ENCODE measurements around the gene SUGCT. TPM values are rescaled to one million over a fixed set of nuclear protein-coding genes. Genes with fewer than 3 reads are reported as not detected.

Gene SUGCT
- total RNA-seq, 3 donors from 2014 or later (not counting 1 experiment from before 2014, with no cell fraction given) = 0.40 to 0.59 TPM; not detected in 1

GRCh38 chr7:40571796-40572195, 437.0 kb downstream of the SUGCT start:
- H3K4me1 ChIP-seq (ENCODE audit: control insufficient read depth, insufficient read depth, low read length) = no peaks in the 10 kb centered on the region
- Mint-ChIP-seq H3K4me3 (no peak overlapping the region), H3K27ac (no peak overlapping the region), H3K9me3 (no peaks in the 10 kb centered on the region), H3K36me3 (no peaks in the 10 kb centered on the region), H3K4me1 (no peaks in the 10 kb centered on the region), H3K27me3 (ENCODE audit: low read depth in 2 of 2) (no peaks in the 10 kb centered on the region)
- no peaks in the 10 kb centered on the region for H3K27me3 ChIP-seq (ENCODE audit: control insufficient read depth, insufficient read depth, low read length)
- 78% methylated on average over 5 of the region's 5 CpGs for WGBS (ENCODE audit: insufficient coverage)
- H3K36me3 ChIP-seq (ENCODE audit: control insufficient read depth, insufficient read depth, low read length) = no peaks in the 10 kb centered on the region
- no peak overlapping the region for H3K4me3 ChIP-seq (ENCODE audit: low read length)
- intact Hi-C loops (cut with micrococcal nuclease) = no loop called here
- ATAC-seq (no peak), DNase-seq (no peak)
- no peak for TF ChIP-seq CTCF (IDR thresholded peaks at IDR 0.05)
- no peaks in the 10 kb centered on the region for H3K9me3 ChIP-seq (ENCODE audit: control insufficient read depth, insufficient read depth, low read length)
- no peak overlapping the region for H3K27ac ChIP-seq (ENCODE audit: low read length)

GRCh38 chr7:40572810-40573465, 438.1 kb downstream of the SUGCT start:
- no peak overlapping the region for H3K27ac ChIP-seq (ENCODE audit: low read length)
- no peak overlapping the region for H3K27ac Mint-ChIP-seq
- H3K4me3 Mint-ChIP-seq = no peak overlapping the region
- H3K36me3 Mint-ChIP-seq = no peaks in the 10 kb centered on the region
- ATAC-seq = no peak
- no peaks in the 10 kb centered on the region for H3K9me3 Mint-ChIP-seq
- H3K27me3 ChIP-seq (ENCODE audit: control insufficient read depth, insufficient read depth, low read length) = no peaks in the 10 kb centered on the region
- WGBS (ENCODE audit: insufficient coverage) = 90% methylated on average over 8 of the region's 8 CpGs
- peaks cover 1% of the 10 kb centered on the region for H3K9me3 ChIP-seq (ENCODE audit: control insufficient read depth, insufficient read depth, low read length)
- no peaks in the 10 kb centered on the region for H3K27me3 Mint-ChIP-seq (ENCODE audit: low read depth in 2 of 2)
- H3K4me3 ChIP-seq (ENCODE audit: low read length) = no peak overlapping the region
- H3K4me1 ChIP-seq (ENCODE audit: control insufficient read depth, insufficient read depth, low read length) = no peaks in the 10 kb centered on the region
- H3K36me3 ChIP-seq (ENCODE audit: control insufficient read depth, insufficient read depth, low read length) = no peaks in the 10 kb centered on the region
- no peak for TF ChIP-seq CTCF (IDR thresholded peaks at IDR 0.05)
- intact Hi-C loops (cut with micrococcal nuclease) = no loop called here
- no peaks in the 10 kb centered on the region for H3K4me1 Mint-ChIP-seq
- DNase-seq = no peak

GRCh38 chr7:40579401-40579800, 444.6 kb downstream of the SUGCT start:
- H3K36me3 ChIP-seq (ENCODE audit: control insufficient read depth, insufficient read depth, low read length) = no peaks in the 10 kb centered on the region
- H3K4me3 ChIP-seq (ENCODE audit: low read length) = no peak overlapping the region
- Mint-ChIP-seq H3K36me3 (no peaks in the 10 kb centered on the region), H3K27ac (no peak overlapping the region), H3K9me3 (no peaks in the 10 kb centered on the region), H3K27me3 (ENCODE audit: low read depth in 2 of 2) (no peaks in the 10 kb centered on the region), H3K4me3 (no peak overlapping the region), H3K4me1 (no peaks in the 10 kb centered on the region)
- intact Hi-C loops (cut with micrococcal nuclease) = no loop called here
- no peak for DNase-seq
- no peak for TF ChIP-seq CTCF (IDR thresholded peaks at IDR 0.05)
- H3K9me3 ChIP-seq (ENCODE audit: control insufficient read depth, insufficient read depth, low read length) = peaks cover 2% of the 10 kb centered on the region
- H3K27me3 ChIP-seq (ENCODE audit: control insufficient read depth, insufficient read depth, low read length) = no peaks in the 10 kb centered on the region
- H3K4me1 ChIP-seq (ENCODE audit: control insufficient read depth, insufficient read depth, low read length) = no peaks in the 10 kb centered on the region
- no peak overlapping the region for H3K27ac ChIP-seq (ENCODE audit: low read length)
- ATAC-seq = no peak
- 30% methylated on average over 5 of the region's 5 CpGs for WGBS (ENCODE audit: insufficient coverage)

GRCh38 chr7:40580776-40581175, 446.0 kb downstream of the SUGCT start:
- 100% methylated on average over 3 of the region's 4 CpGs for WGBS (ENCODE audit: insufficient coverage)
- Mint-ChIP-seq H3K9me3 (no peaks in the 10 kb centered on the region), H3K27ac (no peak overlapping the region), H3K4me3 (no peak overlapping the region), H3K27me3 (ENCODE audit: low read depth in 2 of 2) (no peaks in the 10 kb centered on the region), H3K4me1 (no peaks in the 10 kb centered on the region), H3K36me3 (no peaks in the 10 kb centered on the region)
- H3K27me3 ChIP-seq (ENCODE audit: control insufficient read depth, insufficient read depth, low read length) = no peaks in the 10 kb centered on the region
- H3K27ac ChIP-seq (ENCODE audit: low read length) = no peak overlapping the region
- DNase-seq (no peak), ATAC-seq (no peak)
- intact Hi-C loops (cut with micrococcal nuclease) = no loop called here
- peaks cover 2% of the 10 kb centered on the region for H3K9me3 ChIP-seq (ENCODE audit: control insufficient read depth, insufficient read depth, low read length)
- no peaks in the 10 kb centered on the region for H3K36me3 ChIP-seq (ENCODE audit: control insufficient read depth, insufficient read depth, low read length)
- no peaks in the 10 kb centered on the region for H3K4me1 ChIP-seq (ENCODE audit: control insufficient read depth, insufficient read depth, low read length)
- no peak overlapping the region for H3K4me3 ChIP-seq (ENCODE audit: low read length)
- TF ChIP-seq CTCF (IDR thresholded peaks at IDR 0.05) = no peak
